B cell (primary cell): ENCODE measurements around the gene PACSIN3.

ENCODE experiments used
- CTCF ChIP-seq: fragments of 200-600 bp; IDR thresholded peaks from one replicate; pipeline ENCODE4 v1.8.0; 2022; ENCODE audit warnings: antibody characterized with exemption, mild to moderate bottlenecking
- EZH2 ChIP-seq: IDR thresholded peaks from 2 replicates; pipeline ENCODE4 v1.6.1; 2012; ENCODE audit warnings: borderline replicate concordance, low read depth, mild to moderate bottlenecking, moderate library complexity, low read length; ENCODE audit not compliant: insufficient read depth, poor library complexity, severe bottlenecking

DNA sequence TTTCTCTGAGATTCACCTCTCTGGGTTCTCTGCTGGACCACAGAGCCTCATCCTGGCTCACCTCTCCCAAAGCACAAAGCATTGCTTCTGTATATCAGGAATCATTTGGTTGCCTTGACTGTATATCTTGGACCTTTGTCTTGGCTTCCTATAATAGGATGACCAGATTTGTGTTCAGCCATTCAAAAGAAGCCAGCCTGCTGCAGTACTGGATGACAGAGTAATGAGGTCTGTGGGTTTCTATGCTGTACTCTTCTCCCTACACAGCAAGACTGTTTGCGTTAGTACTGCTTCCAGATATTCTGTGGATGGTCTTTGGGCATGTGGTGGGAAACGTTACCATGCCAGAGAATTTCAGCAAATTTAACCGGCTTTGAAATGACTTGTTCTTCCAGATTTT, 49.3 kb downstream of the PACSIN3 start:
- TF ChIP-seq CTCF, result no peak
- no peak for TF ChIP-seq EZH2
